GM12878 (cell line): Measurements from ENCODE around the gene UBR3.

ENCODE experiments used
- BMI1 ChIP-seq: fragments of 450-650 bp; IDR thresholded peaks from 2 replicates; pipeline ENCODE4 v1.6.1; 2016; ENCODE audit warnings: mild to moderate bottlenecking, moderate library complexity, borderline replicate concordance
- CREM ChIP-seq: IDR thresholded peaks from 2 replicates; pipeline ENCODE4 v1.6.1; 2014; ENCODE audit warnings: antibody characterized with exemption, low read depth
- ESRRA ChIP-seq: IDR thresholded peaks from 2 replicates; pipeline ENCODE4 v1.6.1; 2012; ENCODE audit warnings: mild to moderate bottlenecking, low read length, improper control_type of control experiment
- GABPA ChIP-seq: IDR thresholded peaks from 2 replicates; pipeline ENCODE4 v1.6.1; 2014; ENCODE audit warnings: antibody characterized with exemption, low read depth, mild to moderate bottlenecking, inconsistent platforms
- RFX5 ChIP-seq: IDR thresholded peaks from 2 replicates; pipeline ENCODE4 v1.6.1; 2011; ENCODE audit warnings: low read depth, low read length, improper control_type of control experiment
- TF ChIP-seq, protein P1 (sequence below), 3 experiments: IDR thresholded peaks in 2 of 3; conservative IDR thresholded peaks in 1 of 3; 2 replicates each; pipeline ENCODE4 v1.5.1; 2011; ENCODE audit warnings: low read depth in 3 of 3, low read length in 3 of 3, mild to moderate bottlenecking in 3 of 3, control low read depth in 2 of 3, moderate library complexity in 2 of 3, inconsistent platforms in 1 of 3, mixed read lengths in 1 of 3; ENCODE audit not compliant: control insufficient read depth in 2 of 3, insufficient read depth in 1 of 3; ENCODE audit errors: extremely low read depth in 1 of 3
- TF ChIP-seq, protein P2 (sequence below): IDR thresholded peaks from 2 replicates; pipeline ENCODE4 v1.6.1; 2012; ENCODE audit warnings: low read length, inconsistent platforms

- TF ChIP-seq, protein P1, sequence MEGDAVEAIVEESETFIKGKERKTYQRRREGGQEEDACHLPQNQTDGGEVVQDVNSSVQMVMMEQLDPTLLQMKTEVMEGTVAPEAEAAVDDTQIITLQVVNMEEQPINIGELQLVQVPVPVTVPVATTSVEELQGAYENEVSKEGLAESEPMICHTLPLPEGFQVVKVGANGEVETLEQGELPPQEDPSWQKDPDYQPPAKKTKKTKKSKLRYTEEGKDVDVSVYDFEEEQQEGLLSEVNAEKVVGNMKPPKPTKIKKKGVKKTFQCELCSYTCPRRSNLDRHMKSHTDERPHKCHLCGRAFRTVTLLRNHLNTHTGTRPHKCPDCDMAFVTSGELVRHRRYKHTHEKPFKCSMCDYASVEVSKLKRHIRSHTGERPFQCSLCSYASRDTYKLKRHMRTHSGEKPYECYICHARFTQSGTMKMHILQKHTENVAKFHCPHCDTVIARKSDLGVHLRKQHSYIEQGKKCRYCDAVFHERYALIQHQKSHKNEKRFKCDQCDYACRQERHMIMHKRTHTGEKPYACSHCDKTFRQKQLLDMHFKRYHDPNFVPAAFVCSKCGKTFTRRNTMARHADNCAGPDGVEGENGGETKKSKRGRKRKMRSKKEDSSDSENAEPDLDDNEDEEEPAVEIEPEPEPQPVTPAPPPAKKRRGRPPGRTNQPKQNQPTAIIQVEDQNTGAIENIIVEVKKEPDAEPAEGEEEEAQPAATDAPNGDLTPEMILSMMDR (IDR thresholded peaks at IDR 0.05 in 2 of 3, conservative IDR thresholded peaks at IDR 0.05 in 1 of 3; ENCODE audit: control insufficient read depth in 2 of 3, extremely low read depth in 1 of 3, insufficient read depth in 1 of 3, low read depth in 3 of 3, low read length in 3 of 3), result no peak
- TF ChIP-seq RFX5, result no peak
- TF ChIP-seq BMI1, result no peak
- TF ChIP-seq, protein P2, sequence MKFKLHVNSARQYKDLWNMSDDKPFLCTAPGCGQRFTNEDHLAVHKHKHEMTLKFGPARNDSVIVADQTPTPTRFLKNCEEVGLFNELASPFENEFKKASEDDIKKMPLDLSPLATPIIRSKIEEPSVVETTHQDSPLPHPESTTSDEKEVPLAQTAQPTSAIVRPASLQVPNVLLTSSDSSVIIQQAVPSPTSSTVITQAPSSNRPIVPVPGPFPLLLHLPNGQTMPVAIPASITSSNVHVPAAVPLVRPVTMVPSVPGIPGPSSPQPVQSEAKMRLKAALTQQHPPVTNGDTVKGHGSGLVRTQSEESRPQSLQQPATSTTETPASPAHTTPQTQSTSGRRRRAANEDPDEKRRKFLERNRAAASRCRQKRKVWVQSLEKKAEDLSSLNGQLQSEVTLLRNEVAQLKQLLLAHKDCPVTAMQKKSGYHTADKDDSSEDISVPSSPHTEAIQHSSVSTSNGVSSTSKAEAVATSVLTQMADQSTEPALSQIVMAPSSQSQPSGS, result no peak
- no peak for TF ChIP-seq GABPA
- TF ChIP-seq ESRRA, result no peak
- TF ChIP-seq CREM, result no peak
Measured at GRCh38 chr2:170121689-170122088, 294.4 kb downstream of the UBR3 start.
